Measurements from ENCODE around the gene POLG. TPM values are rescaled to one million over a fixed set of nuclear protein-coding genes. Genes with fewer than 3 reads are reported as not detected.

Gene POLG
- total RNA-seq: 58.2 TPM
- long read RNA-seq, full-length matches to known transcripts: 37 of 87 reads
- long read RNA-seq, partial matches to known transcripts: 30 of 87 reads
- long read RNA-seq, other reads (novel, unspliced or antisense): 20 of 87 reads

- DNase-seq (peak; percentile 98), ATAC-seq (peak; percentile 97 to 98)
- Histone ChIP-seq H3K27ac (peak within 1 kb of the TSS; percentile 92), H3K9me3 (no peaks in the 10 kb centered on the region), H3K36me3 (peaks cover 37% of the 10 kb centered on the region), H3K4me3 (peak within 1 kb of the TSS; percentile 95), H3K27me3 (ENCODE audit: low read depth) (no peaks in the 10 kb centered on the region), H3K4me1 (peaks cover 51% of the 10 kb centered on the region)
- TF ChIP-seq CTCF (IDR thresholded peaks at IDR 0.05): no peak
- intact Hi-C loops (cut with DNase I): no loop called here
Measured at GRCh38 chr15:89334510-89335297, at the start of gene POLG. Gene POLG (minus strand): TSS chr15:89334824. CDS start chr15:89333754, 1,070 bp downstream.

GRCh38 chr15:89384176-89384604 is 49.6 kb upstream of the POLG start:
- no peak overlapping the region for H3K4me3 ChIP-seq
- ATAC-seq (no peak), DNase-seq (no peak)
- no peaks in the 10 kb centered on the region for H3K9me3 ChIP-seq
- no peak for TF ChIP-seq CTCF (IDR thresholded peaks at IDR 0.05)
- H3K36me3 ChIP-seq: no peaks in the 10 kb centered on the region
- peaks cover 2% of the 10 kb centered on the region for H3K4me1 ChIP-seq
- peaks cover 33% of the 10 kb centered on the region for H3K27me3 ChIP-seq (ENCODE audit: low read depth)
- intact Hi-C loops (cut with DNase I): no loop called here
- no peak overlapping the region for H3K27ac ChIP-seq

GRCh38 chr15:89383365-89384175 is 48.9 kb upstream of the POLG start:
- H3K36me3 ChIP-seq: no peaks in the 10 kb centered on the region
- peaks cover 39% of the 10 kb centered on the region for H3K27me3 ChIP-seq (ENCODE audit: low read depth)
- H3K4me1 ChIP-seq: peaks cover 8% of the 10 kb centered on the region
- no peak overlapping the region for H3K27ac ChIP-seq
- DNase-seq (no peak), ATAC-seq (no peak)
- no peak overlapping the region for H3K4me3 ChIP-seq
- intact Hi-C loops (cut with DNase I): no loop called here
- no peak for TF ChIP-seq CTCF (IDR thresholded peaks at IDR 0.05)
- no peaks in the 10 kb centered on the region for H3K9me3 ChIP-seq

- no peak for TF ChIP-seq CTCF (IDR thresholded peaks at IDR 0.05)
- Histone ChIP-seq H3K9me3 (no peaks in the 10 kb centered on the region), H3K27me3 (ENCODE audit: low read depth) (peaks cover 51% of the 10 kb centered on the region), H3K36me3 (no peaks in the 10 kb centered on the region), H3K4me3 (no peak overlapping the region), H3K4me1 (peaks cover 17% of the 10 kb centered on the region), H3K27ac (no peak overlapping the region)
- ATAC-seq (no peak), DNase-seq (no peak)
- intact Hi-C loops (cut with DNase I): no loop called here
Measured at GRCh38 chr15:89381888-89382686, 47.5 kb upstream of the POLG start.

- no peak for TF ChIP-seq CTCF (IDR thresholded peaks at IDR 0.05)
- ATAC-seq (no peak), DNase-seq (no peak)
- no peaks in the 10 kb centered on the region for H3K9me3 ChIP-seq
- peaks cover 17% of the 10 kb centered on the region for H3K4me1 ChIP-seq
- no peak overlapping the region for H3K4me3 ChIP-seq
- H3K36me3 ChIP-seq: no peaks in the 10 kb centered on the region
- no peak overlapping the region for H3K27ac ChIP-seq
- H3K27me3 ChIP-seq (ENCODE audit: low read depth): peaks cover 58% of the 10 kb centered on the region
- intact Hi-C loops (cut with DNase I): no loop called here
Measured at GRCh38 chr15:89381331-89381730, 46.7 kb upstream of the POLG start.

All from lower lobe of right lung (tissue), 2 donors.